Measurements from ENCODE around the gene UNC13D.
"Not testable (repeated sequence)": the region's sequence is repeated elsewhere in the genome, so short reads cannot be mapped to it uniquely, and the experiment has no call there.

- not testable (repeated sequence) for TF ChIP-seq CTCF (conservative IDR thresholded peaks at IDR 0.05; ENCODE audit: low read length); EZH2phosphoT487 (IDR thresholded peaks at IDR 0.05; ENCODE audit: borderline replicate concordance, low read depth, low read length)
These were observed 26.0 kb upstream of the UNC13D start for GRCh38 chr17:75870228-75870627.

Data from OCI-LY7 (cell line).